AG09309 (cell line): ENCODE measurements around the gene VPS13D.

Source experiments
- DNase-seq: peaks from one replicate; pipeline ENCODE4 v3.0.0-alpha.2; 2010; ENCODE audit warnings: low read depth
- H3K4me3 ChIP-seq: 2 replicates; pipeline ENCODE4 v1.5.1; 2011; ENCODE audit warnings: mild to moderate bottlenecking, low read depth, low read length, moderate library complexity; ENCODE audit not compliant: control insufficient read depth
- CTCF ChIP-seq: IDR thresholded peaks from 2 replicates; pipeline ENCODE4 v1.5.1; 2011; ENCODE audit warnings: mild to moderate bottlenecking, low read depth, low read length, inconsistent platforms; ENCODE audit not compliant: insufficient read depth, control insufficient read depth; ENCODE audit errors: missing control alignments

VPS13D gene

DNA sequence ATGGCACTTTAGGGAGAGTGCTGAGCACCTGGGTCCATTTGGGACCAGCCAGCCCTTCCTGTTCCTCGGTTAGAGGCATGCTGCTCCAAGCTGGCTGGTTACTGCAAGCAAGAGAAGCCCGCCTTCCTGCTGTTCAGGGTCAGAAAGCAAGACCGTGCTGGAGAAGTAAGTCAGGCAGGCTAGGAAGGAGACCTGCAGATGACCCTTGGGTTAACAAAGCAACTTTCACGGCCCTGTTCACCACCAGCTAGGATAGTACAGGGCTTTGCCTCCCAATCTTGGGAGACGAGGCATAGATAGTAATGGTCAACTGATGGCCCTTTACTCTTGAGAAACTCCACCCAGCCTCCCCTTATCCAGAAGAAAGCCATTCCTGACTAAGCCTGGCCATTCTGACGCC lies 252.1 kb downstream of the VPS13D start:
- no peak for TF ChIP-seq CTCF
- DNase-seq, result no peak
- no peak overlapping the region for H3K4me3 ChIP-seq

- H3K4me3 ChIP-seq, result no peak overlapping the region
- TF ChIP-seq CTCF, result no peak
- no peak for DNase-seq
Observed at GRCh38 chr1:12482988-12483387, 253.2 kb downstream of the VPS13D start.

GRCh38 chr1:12485231-12486058 lies 255.6 kb downstream of the VPS13D start:
- no peak for TF ChIP-seq CTCF
- DNase-seq, result no peak
- H3K4me3 ChIP-seq, result no peak overlapping the region

- no peak for TF ChIP-seq CTCF
- H3K4me3 ChIP-seq, result no peak overlapping the region
- no peak for DNase-seq
Observed at GRCh38 chr1:12486059-12486341, 256.2 kb downstream of the VPS13D start.

GRCh38 chr1:12486401-12487005 lies 256.7 kb downstream of the VPS13D start:
- TF ChIP-seq CTCF, result no peak
- H3K4me3 ChIP-seq, result no peak overlapping the region
- no peak for DNase-seq

DNA sequence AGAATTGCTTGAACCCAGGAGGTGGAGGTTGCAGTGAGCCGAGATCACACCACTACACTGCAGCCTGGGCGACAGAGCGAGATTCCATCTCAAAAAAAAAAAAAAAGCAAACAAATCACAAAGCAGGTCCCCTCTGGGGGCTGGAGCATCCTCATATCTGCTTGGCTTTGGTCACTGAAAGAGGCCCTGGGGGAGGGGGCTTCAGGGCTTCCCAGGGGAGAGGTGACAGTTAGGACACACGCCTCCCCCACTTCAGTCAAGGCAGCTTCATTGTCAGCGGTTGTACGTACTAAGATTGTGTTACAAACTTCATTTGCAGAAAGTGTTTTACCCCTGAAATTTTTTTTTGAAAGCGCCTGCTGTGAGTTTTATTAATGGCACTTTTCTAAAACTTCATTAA lies 257.7 kb downstream of the VPS13D start:
- no peak for DNase-seq
- no peak for TF ChIP-seq CTCF
- no peak overlapping the region for H3K4me3 ChIP-seq
